Keratinocyte (primary cell): ENCODE measurements around the gene GTF3C4.

Source experiments
- EZH2 ChIP-seq: IDR thresholded peaks from one replicate; pipeline ENCODE4 v1.6.1; 2012; ENCODE audit warnings: inconsistent platforms, mild to moderate bottlenecking, low read length, moderate library complexity
- TF ChIP-seq, protein P1 (sequence below), 3 experiments: IDR thresholded peaks in 1 of 3; conservative IDR thresholded peaks in 1 of 3; optimal IDR thresholded peaks in 1 of 3; 2 replicates in 2 of 3; 3 replicates in 1 of 3; pipeline versions ENCODE3 to v1.5.1; 2011; ENCODE audit warnings: low read length in 3 of 3, mild to moderate bottlenecking in 3 of 3, moderate library complexity in 2 of 3, control low read depth in 1 of 3, inconsistent platforms in 1 of 3; ENCODE audit not compliant: insufficient read depth in 2 of 3; ENCODE audit errors: extremely low read depth in 1 of 3

DNA sequence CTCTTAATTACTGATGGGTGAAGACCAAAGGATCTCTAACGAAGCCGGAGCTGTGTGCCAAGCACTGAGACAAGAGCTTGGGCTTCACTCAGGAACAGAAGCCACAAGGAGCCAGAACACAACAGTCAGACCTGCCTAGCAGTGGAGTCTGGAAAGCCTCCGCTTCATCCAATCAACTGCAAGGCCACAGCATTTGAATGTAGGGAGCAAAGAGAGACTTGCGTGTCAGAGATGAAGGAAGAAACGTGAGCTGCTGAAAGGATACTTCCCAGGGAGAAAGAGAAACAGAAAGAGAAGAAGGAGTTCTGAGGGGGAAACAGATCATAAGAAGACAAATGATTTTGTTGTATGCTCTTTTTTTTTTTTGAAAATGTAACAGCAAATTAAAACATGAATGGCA, 44.0 kb upstream of the GTF3C4 start:
- TF ChIP-seq, protein P1, sequence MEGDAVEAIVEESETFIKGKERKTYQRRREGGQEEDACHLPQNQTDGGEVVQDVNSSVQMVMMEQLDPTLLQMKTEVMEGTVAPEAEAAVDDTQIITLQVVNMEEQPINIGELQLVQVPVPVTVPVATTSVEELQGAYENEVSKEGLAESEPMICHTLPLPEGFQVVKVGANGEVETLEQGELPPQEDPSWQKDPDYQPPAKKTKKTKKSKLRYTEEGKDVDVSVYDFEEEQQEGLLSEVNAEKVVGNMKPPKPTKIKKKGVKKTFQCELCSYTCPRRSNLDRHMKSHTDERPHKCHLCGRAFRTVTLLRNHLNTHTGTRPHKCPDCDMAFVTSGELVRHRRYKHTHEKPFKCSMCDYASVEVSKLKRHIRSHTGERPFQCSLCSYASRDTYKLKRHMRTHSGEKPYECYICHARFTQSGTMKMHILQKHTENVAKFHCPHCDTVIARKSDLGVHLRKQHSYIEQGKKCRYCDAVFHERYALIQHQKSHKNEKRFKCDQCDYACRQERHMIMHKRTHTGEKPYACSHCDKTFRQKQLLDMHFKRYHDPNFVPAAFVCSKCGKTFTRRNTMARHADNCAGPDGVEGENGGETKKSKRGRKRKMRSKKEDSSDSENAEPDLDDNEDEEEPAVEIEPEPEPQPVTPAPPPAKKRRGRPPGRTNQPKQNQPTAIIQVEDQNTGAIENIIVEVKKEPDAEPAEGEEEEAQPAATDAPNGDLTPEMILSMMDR (optimal IDR thresholded peaks at IDR 0.05 in 1 of 3, IDR thresholded peaks at IDR 0.05 in 1 of 3, conservative IDR thresholded peaks at IDR 0.05 in 1 of 3; ENCODE audit: extremely low read depth in 1 of 3, insufficient read depth in 2 of 3, low read length in 3 of 3) = no peak
- no peak for TF ChIP-seq EZH2
